ENCODE measurements around the gene PATL2. TPM values are rescaled to one million over a fixed set of nuclear protein-coding genes. Genes with fewer than 3 reads are reported as not detected.
"Not testable (repeated sequence)": the region's sequence is repeated elsewhere in the genome, so short reads cannot be mapped to it uniquely, and the experiment has no call there.

PATL2 gene
- total and polyA plus RNA-seq, 3 donors from 2014 or later = 0.62 to 0.87 (median 0.76) TPM

GRCh38 chr15:44706946-44707636 is 4.0 kb downstream of the PATL2 start:
- Histone ChIP-seq H3K4me3 (no peak overlapping the region), H3K27me3 (no peaks in the 10 kb centered on the region), H3K36me3 (ENCODE audit: low read depth, missing control alignments) (no peaks in the 10 kb centered on the region), H3K27ac (no peak overlapping the region), H3K4me1 (no peaks in the 10 kb centered on the region), H3K9me3 (no peaks in the 10 kb centered on the region)
- intact Hi-C loops (cut with DNase I; ENCODE audit: low total_unique reads) = no loop called here
- 71 to 95% methylated on average over 2 of the region's 2 CpGs for WGBS, 2 donors
- DNase-seq = no peak
- TF ChIP-seq, protein P1, sequence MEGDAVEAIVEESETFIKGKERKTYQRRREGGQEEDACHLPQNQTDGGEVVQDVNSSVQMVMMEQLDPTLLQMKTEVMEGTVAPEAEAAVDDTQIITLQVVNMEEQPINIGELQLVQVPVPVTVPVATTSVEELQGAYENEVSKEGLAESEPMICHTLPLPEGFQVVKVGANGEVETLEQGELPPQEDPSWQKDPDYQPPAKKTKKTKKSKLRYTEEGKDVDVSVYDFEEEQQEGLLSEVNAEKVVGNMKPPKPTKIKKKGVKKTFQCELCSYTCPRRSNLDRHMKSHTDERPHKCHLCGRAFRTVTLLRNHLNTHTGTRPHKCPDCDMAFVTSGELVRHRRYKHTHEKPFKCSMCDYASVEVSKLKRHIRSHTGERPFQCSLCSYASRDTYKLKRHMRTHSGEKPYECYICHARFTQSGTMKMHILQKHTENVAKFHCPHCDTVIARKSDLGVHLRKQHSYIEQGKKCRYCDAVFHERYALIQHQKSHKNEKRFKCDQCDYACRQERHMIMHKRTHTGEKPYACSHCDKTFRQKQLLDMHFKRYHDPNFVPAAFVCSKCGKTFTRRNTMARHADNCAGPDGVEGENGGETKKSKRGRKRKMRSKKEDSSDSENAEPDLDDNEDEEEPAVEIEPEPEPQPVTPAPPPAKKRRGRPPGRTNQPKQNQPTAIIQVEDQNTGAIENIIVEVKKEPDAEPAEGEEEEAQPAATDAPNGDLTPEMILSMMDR (IDR thresholded peaks at IDR 0.05) = no peak
- no peak for TF ChIP-seq POLR2A (IDR thresholded peaks at IDR 0.05)

- no peak for DNase-seq
- Histone ChIP-seq H3K4me3 (no peak overlapping the region), H3K9me3 (no peaks in the 10 kb centered on the region), H3K36me3 (ENCODE audit: low read depth, missing control alignments) (no peaks in the 10 kb centered on the region), H3K27me3 (no peaks in the 10 kb centered on the region), H3K4me1 (no peaks in the 10 kb centered on the region), H3K27ac (no peak overlapping the region)
- TF ChIP-seq POLR2A (IDR thresholded peaks at IDR 0.05) = no peak
- TF ChIP-seq, protein P1 (IDR thresholded peaks at IDR 0.05) = no peak
- intact Hi-C loops (cut with DNase I; ENCODE audit: low total_unique reads) = no loop called here
- 93 to 100% methylated on average over 2 of the region's 2 CpGs for WGBS, 2 donors
Observed at GRCh38 chr15:44706401-44706800, 4.7 kb downstream of the PATL2 start.

DNA sequence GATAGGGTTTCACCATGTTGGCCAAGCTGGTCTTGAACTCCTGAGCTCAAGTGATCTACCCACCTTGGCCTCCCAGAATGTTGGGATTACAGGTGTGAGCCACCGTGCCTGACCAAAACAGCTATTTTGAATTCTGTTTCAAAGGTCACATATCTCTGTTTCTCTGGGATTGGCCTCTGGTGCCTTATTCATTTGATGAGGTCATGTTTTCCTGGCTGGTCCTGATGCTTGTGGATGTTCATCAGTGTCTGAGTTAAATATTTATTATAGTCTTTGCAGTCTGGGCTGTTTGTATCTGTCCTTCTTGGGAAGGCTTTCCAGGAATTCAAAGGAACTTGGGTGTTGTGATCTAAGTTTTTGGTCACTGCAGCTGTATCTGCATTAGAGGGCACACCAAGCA is 5.1 kb downstream of the PATL2 start:
- no peak for DNase-seq
- H3K27ac ChIP-seq = no peak overlapping the region
- no peaks in the 10 kb centered on the region for H3K36me3 ChIP-seq (ENCODE audit: low read depth, missing control alignments)
- no peak overlapping the region for H3K4me3 ChIP-seq
- 72 to 80% methylated on average over 1 of the region's 1 CpG for WGBS, 2 donors
- intact Hi-C loops (cut with DNase I; ENCODE audit: low total_unique reads) = no loop called here
- TF ChIP-seq, protein P1 (IDR thresholded peaks at IDR 0.05) = no peak
- no peak for TF ChIP-seq POLR2A (IDR thresholded peaks at IDR 0.05)
- no peaks in the 10 kb centered on the region for H3K27me3 ChIP-seq
- H3K9me3 ChIP-seq = no peaks in the 10 kb centered on the region
- H3K4me1 ChIP-seq = no peaks in the 10 kb centered on the region

DNA sequence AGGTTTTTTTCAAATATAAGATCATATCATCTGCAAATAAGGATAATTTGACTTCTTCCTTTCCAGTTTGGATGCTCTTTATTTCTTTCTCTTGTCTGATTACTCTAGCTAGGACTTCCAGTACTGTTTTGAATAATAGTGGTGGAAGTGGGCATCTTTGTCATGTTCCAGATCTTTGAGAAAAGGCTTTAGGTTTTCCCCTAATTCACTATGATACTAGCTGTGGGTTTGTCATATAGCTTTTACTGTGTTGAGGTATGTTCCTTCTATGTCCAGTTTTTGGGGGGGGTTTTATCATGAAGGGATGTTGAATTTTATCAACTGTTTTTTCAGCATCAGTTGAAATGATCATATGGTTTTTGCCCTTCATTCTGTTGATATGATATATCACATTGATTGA is 10.4 kb downstream of the PATL2 start:
- DNase-seq; H3K36me3 ChIP-seq (ENCODE audit: low read depth, missing control alignments); H3K27ac ChIP-seq; H3K4me3 ChIP-seq; intact Hi-C loops (cut with DNase I; ENCODE audit: low total_unique reads); H3K4me1 ChIP-seq; H3K27me3 ChIP-seq; H3K9me3 ChIP-seq: not testable (repeated sequence)

DNA sequence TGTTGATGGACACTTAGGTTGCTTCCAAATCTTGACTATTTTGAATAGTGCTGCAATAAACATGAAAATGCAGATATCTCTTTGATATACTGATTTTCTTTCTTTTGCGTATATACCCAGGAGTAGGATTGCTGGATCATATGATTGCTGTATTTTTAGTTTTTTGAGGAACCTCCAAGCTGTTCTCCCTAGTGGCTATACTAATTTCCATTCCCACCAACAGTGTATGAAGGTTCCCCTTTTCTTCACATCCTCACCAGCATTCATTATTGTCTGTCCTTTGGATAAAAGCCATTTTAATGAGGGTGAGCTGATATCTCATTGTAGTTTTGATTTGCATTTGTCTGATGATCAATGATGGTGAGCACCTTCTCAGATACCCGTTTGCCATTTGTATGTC is 12.5 kb downstream of the PATL2 start:
- no peaks in the 10 kb centered on the region for H3K4me1 ChIP-seq
- no peaks in the 10 kb centered on the region for H3K9me3 ChIP-seq
- H3K27me3 ChIP-seq = no peaks in the 10 kb centered on the region
- no peak for DNase-seq
- 92% methylated on average over 2 of the region's 2 CpGs for WGBS, 2 donors
- no peak overlapping the region for H3K27ac ChIP-seq
- no peak for TF ChIP-seq POLR2A (IDR thresholded peaks at IDR 0.05)
- TF ChIP-seq, protein P1 (IDR thresholded peaks at IDR 0.05) = no peak
- H3K36me3 ChIP-seq (ENCODE audit: low read depth, missing control alignments) = no peaks in the 10 kb centered on the region
- intact Hi-C loops (cut with DNase I; ENCODE audit: low total_unique reads) = no loop called here
- H3K4me3 ChIP-seq = no peak overlapping the region

Data from testis (tissue), 3 donors.